Stimulated activated CD4-positive, alpha-beta T cell treated with anti-CD3 and anti-CD28 coated beads, TNF-alpha, amount 100 ng/mL, for 24 hours (primary cell): ENCODE measurements around the gene STIM2.
"Not testable (repeated sequence)": the region's sequence is repeated elsewhere in the genome, so short reads cannot be mapped to it uniquely, and the experiment has no call there.

Experiments
- DNase-seq, 3 experiments: peaks; one replicate each; pipeline ENCODE4 v3.0.0-alpha.2; 2020; ENCODE audit warnings: low read depth in 3 of 3

Gene STIM2

GRCh38 chr4:26953366-26953765, 92.7 kb downstream of the STIM2 start:
- no peak for DNase-seq

DNA sequence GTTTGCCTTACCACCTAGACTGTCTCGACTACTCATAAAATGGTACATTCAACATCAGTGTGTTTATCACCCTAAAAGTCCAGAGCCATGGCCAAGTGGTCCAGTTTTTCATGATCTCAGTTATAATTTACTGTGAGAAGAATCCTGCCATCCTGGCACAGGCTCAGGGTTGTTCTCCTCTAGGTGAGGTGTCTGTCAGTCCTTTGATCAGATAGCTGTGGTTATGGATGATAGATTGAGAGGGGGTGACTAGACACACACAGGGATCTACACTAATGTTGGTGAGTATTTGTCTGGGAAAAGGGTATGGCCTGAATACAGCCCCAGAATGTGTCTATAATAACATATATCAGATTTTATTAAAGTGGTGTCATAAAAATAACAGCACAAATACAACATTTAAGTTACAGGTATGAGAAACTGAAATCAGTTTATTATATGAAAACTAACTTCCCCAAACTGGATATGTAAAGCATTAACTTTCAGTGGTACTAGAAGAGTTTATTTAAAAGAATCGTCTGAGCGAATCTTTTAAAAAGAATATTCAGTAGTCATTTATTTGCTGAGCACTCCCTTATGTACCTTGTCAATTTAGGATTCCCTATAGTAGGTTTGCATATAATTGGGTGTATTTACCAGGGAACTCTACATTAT, 93.3 kb downstream of the STIM2 start:
- no peak for DNase-seq

DNA sequence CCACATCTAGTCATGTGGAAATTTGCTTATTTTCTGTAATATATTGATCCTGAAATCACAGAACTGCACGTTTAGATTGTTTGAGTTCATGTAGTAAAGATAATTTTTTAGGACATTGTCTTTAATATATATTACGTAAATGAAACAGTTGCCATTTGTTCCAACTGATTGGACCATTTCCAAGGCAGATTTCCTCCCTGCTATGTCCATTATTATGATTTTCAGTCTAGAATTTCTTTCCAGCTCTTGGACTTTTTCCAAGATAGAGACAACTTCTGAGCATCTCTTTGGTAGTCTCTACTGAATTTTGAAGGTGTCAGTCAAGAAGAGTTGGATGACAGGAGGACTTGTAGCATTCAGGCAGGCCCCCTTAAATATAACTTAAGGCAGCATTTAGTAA, 94.6 kb downstream of the STIM2 start:
- DNase-seq = no peak

DNA sequence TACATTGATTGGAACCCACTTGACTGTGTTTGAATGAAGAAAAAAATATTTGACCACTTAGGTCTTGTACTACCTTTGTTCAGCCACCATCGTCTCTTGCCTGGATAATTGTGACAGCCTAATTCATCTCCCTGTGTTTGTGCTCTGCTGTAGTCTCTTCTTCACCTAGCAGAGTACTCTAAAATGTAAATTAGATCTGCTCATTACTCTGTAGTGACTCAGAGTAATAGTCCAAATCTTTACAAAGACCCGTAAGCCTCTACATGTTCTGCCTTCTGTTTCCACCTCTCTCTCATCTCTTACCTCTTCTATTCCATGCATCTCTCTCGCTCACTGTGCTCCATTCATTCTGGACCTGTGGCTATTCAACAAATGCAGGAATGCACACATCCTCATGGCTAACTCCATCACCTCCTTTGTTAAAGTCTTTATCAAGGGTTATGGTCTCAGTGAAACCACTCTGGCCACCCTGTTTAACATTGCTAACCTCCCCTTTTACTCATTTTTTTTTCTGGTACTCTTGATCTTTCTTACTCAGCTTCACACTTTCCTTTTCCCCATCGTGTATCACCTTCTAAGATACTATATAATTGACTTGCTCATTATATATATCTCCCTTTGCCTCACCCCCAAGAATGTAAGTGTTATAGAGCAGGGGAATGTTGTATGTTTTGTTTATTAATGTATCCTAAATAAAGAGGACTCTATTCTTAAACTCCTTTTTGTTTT, 98.4 kb downstream of the STIM2 start:
- no peak for DNase-seq

GRCh38 chr4:26959654-26960047, 99.0 kb downstream of the STIM2 start:
- DNase-seq = no peak

DNA sequence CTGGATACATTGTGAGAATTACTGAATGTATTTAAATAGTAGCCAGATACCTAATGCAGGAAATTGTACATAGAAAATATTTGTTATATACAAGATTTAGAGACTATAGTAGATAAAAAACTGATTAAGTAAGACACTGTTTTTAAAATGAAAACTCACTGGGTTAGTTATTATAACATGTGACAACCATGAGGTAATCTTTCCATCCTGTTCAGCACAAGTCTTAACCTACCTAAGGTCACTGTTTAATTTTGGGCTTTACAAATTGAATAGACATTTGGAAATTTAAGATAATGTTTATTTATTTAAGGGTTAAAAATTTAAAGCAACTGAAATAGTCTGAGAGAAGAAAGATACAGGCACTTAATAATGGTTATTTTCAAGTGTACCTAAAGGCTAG, 102.1 kb downstream of the STIM2 start:
- DNase-seq = no peak

DNA sequence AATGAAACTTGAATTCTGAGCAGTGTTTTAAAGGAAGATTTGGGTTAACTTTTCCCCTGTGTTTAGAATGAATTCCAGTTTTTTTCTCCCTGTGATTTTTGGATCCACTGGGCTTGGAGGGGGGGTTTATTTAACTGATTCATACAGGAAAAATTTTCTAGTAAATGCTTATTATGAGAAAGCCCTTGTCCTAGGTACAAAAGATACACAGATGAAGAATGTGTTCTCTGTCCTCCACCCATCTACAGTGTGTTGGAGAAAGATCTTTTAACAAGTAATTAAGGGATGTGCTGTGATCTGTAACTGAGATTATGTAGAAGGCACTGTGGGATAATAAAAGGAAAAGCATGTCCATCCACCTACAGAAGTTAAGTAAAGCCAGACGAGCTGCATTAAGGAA, 103.9 kb downstream of the STIM2 start:
- DNase-seq = no peak

DNA sequence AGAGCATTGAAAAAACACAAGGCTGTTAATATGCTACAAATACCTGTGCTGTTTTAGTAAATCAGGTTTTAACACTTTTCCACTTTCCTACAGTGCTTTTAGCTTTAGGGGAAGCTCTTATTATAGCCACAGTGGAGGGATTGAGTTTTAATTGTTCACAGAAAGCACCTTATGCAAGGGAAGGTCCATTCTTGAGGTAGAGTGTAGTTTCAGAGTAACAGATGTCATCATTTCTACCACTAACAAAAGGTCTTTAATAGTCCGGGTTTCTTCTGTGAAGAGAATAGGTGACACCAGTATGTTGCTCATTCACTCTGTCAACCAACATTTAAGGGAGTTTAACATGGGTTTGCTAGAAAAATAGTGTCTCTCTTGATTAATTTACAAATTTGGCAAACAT, 104.4 kb downstream of the STIM2 start:
- no peak for DNase-seq

- DNase-seq = not testable (repeated sequence)
Measured at GRCh38 chr4:26975464-26976181, 115.0 kb downstream of the STIM2 start.

GRCh38 chr4:26978387-26979053, 117.9 kb downstream of the STIM2 start:
- no peak for DNase-seq

DNA sequence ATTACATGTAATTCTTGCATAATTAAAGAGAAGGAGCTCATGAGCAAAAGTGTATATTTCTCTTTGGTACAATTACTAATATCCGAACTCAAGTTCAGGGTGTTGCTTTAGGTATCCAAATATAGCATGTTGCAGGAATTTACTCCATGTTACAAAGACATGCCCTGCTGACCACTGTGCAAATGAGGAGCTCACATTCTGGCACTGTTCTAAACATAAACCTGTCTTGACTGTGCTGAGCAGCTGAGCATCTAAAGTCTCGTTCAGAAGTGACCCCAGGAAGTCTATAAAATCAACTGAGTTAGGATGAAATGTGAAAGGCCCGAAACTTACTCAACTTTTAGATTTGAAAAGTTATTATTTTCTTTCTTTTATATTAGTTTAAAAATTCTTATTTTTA, 124.3 kb downstream of the STIM2 start:
- no peak for DNase-seq

DNA sequence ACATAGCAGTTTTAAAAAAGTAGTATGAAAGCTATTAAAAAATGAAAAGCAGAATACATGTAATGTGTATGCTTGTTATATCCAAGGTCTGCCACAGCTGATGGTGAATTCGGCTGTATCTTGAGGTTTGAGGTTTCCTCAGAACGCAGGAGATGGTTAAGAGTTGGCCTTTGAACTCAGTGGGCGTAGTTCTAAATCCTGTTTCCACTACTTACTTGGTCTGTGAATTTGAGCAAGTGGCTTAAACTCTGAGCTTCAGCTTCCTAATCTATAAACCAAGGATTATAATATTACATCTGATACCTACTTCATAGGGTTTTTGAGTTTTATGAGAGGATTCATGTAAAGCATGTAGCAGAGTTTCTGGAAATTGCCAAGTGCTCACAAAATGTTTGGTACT, 125.2 kb downstream of the STIM2 start:
- no peak for DNase-seq

- DNase-seq = no peak
Measured at GRCh38 chr4:26987191-26987590, 126.5 kb downstream of the STIM2 start.

DNA sequence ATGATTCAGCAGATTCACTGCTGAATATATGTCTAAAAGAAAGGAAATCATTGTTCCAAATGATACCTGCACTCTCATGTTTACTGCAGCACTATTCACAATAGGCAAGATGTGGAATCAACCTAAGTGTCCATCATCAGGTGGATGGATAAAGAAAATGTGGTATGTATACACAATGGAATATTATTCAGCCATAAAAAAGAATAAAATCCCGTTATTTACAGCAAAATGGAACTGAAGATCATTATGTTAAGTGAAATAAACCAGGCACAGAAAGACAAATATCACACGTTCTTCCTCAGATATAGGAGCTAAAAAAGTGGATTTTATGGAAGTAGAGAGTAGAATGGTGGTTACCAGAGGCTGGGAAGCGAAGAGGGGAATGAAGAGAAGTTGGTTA, 130.4 kb downstream of the STIM2 start:
- DNase-seq = no peak

- peak in 2 of 3 experiments; percentile 18 to 25 for DNase-seq
Measured at GRCh38 chr4:26992657-26993361, 132.2 kb downstream of the STIM2 start.

DNA sequence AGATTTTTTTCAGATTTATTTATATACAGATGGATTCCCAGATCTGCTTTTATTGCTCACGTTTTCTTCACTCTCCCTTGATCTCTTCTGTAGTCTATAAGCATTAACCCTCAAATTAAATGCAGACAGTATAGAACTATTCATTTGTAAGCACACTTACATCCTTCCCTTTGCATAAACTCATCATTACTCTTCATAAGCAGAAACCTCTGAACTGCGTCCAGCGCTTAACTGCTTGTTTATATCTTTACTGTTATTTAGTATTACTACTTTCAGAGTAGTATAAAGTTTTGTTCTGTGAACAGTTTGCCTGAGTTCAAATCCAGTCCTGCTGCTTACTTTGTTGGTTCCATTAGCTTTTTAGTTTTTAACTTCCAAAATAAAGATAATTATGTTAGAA, 132.9 kb downstream of the STIM2 start:
- no peak for DNase-seq

DNA sequence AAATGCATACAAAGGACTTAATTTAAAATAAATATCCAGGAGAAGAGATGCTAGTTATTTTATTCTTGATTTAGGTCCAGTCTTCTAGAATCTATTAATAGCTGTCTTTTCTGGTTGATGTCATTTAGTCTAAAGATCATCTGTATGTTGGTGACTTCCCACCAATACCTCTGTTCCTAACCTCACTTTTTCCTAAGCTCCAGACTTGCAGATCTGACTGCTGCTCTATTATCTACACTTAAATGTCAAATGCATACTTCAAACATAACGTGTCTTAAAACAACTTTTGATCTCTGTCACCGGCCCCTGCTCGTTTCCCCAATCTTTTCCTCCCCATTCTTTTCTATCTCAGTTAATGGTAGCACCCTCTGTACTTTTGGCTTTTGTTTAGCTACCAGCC, 133.3 kb downstream of the STIM2 start:
- no peak for DNase-seq

GRCh38 chr4:26995316-26995715, 134.7 kb downstream of the STIM2 start:
- no peak for DNase-seq

GRCh38 chr4:26996745-26997144, 136.1 kb downstream of the STIM2 start:
- DNase-seq = no peak

- no peak for DNase-seq
Measured at GRCh38 chr4:26999689-27000088, 139.0 kb downstream of the STIM2 start.

- no peak for DNase-seq
Measured at GRCh38 chr4:27000122-27000521, 139.5 kb downstream of the STIM2 start.

- DNase-seq = no peak
Measured at GRCh38 chr4:27000820-27001219, 140.2 kb downstream of the STIM2 start.
